Measurements from ENCODE around the gene NR4A1.
"Not testable (repeated sequence)": the region's sequence is repeated elsewhere in the genome, so short reads cannot be mapped to it uniquely, and the experiment has no call there.

Gene NR4A1

DNA sequence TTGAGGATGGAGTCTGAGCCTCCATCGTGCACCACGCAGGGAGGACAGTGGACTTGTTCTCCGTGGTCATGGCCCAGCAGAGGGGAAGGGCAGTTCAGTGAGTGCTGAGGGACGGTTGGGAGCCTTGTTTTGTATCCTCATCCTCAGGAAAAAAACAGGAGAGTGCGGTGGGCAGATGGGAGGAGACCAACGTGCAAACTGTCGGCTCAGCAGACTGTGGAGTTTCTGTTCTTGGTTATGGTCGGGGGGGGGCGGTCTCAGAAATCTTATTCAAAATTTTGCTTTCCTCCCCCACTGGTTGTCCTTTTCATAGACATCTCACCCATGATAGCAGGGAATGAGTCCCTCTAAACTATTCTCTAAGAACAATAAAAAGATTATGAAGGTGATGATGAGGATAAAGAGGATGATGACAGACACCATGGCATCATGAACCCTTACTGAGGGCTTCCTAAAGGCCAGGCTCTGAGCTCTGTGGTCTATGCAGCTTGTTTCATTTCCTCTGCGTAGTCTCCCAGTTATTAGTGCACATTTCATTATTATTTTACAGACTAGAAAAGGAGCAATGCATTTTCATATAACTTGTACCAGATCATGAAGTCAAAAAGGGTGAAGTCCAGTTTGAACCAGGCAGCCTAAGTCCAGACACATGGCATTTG is 53.3 kb downstream of the NR4A1 start:
- DNase-seq = not testable (repeated sequence)

Data from NCI-H524 (cell line).